AG10803 (cell line): ENCODE data around the gene AREG.
A peak's percentile ranks its signal among the peaks of the same experiment; 100 is the strongest.

ENCODE experiments used
- DNase-seq: peaks from one replicate; pipeline ENCODE4 v3.0.0; 2010; ENCODE audit warnings: low read depth
- H3K4me3 ChIP-seq: 2 replicates; pipeline ENCODE4 v1.5.1; 2011; ENCODE audit warnings: mild to moderate bottlenecking, low read length, control low read depth
- TF ChIP-seq, protein P1 (sequence below): conservative IDR thresholded peaks from 2 replicates; pipeline ENCODE4 v1.5.1; 2011; ENCODE audit warnings: mild to moderate bottlenecking, low read length, control low read depth, inconsistent platforms

The AREG gene

GRCh38 chr4:74463123-74463522 is 18.2 kb downstream of the AREG start:
- TF ChIP-seq, protein P1, sequence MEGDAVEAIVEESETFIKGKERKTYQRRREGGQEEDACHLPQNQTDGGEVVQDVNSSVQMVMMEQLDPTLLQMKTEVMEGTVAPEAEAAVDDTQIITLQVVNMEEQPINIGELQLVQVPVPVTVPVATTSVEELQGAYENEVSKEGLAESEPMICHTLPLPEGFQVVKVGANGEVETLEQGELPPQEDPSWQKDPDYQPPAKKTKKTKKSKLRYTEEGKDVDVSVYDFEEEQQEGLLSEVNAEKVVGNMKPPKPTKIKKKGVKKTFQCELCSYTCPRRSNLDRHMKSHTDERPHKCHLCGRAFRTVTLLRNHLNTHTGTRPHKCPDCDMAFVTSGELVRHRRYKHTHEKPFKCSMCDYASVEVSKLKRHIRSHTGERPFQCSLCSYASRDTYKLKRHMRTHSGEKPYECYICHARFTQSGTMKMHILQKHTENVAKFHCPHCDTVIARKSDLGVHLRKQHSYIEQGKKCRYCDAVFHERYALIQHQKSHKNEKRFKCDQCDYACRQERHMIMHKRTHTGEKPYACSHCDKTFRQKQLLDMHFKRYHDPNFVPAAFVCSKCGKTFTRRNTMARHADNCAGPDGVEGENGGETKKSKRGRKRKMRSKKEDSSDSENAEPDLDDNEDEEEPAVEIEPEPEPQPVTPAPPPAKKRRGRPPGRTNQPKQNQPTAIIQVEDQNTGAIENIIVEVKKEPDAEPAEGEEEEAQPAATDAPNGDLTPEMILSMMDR = no peak
- no peak for DNase-seq
- no peak overlapping the region for H3K4me3 ChIP-seq

DNA sequence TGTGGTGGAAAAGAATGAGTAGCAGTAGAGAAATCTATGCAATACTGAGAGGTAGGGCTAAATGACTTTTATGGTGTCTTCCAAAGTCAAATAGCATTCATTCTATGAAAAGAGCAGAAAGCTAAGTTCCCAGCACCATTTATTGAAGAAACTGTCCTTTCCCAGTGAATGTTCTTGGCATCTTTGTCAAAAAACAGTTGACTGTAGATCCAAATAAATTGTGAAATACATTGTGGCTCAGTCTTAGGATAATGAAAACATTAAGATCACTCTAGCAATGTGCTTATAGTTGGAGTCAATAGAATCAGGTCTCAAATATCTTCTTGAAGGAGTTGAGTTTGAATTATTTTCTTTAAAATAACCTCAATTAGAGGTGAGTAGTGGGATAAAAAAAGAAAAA is 19.4 kb downstream of the AREG start:
- no peak overlapping the region for H3K4me3 ChIP-seq
- DNase-seq = no peak
- TF ChIP-seq, protein P1 = no peak

DNA sequence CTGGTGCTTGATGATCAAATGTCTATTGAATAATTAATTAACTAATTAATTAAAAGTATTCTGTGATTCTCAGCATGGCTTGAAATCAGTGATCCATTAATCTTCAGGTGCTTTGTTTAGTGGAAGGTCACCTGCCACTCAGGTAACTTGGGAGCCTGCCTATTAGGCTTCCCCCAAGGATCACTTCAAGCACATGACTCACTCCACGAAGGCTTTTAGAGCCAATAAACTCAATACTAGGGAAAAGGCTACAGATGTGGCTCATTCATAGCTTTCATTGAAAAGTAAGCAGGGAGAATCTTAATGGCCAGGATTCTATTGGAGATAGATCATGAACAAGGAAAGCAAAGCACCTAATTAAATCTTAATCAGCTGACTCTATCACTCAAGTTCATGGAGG is 21.3 kb downstream of the AREG start:
- TF ChIP-seq, protein P1 = no peak
- DNase-seq = no peak
- no peak overlapping the region for H3K4me3 ChIP-seq

- DNase-seq = no peak
- H3K4me3 ChIP-seq = no peak overlapping the region
- TF ChIP-seq, protein P1 = no peak
Measured at GRCh38 chr4:74471264-74471663, 26.3 kb downstream of the AREG start.

DNA sequence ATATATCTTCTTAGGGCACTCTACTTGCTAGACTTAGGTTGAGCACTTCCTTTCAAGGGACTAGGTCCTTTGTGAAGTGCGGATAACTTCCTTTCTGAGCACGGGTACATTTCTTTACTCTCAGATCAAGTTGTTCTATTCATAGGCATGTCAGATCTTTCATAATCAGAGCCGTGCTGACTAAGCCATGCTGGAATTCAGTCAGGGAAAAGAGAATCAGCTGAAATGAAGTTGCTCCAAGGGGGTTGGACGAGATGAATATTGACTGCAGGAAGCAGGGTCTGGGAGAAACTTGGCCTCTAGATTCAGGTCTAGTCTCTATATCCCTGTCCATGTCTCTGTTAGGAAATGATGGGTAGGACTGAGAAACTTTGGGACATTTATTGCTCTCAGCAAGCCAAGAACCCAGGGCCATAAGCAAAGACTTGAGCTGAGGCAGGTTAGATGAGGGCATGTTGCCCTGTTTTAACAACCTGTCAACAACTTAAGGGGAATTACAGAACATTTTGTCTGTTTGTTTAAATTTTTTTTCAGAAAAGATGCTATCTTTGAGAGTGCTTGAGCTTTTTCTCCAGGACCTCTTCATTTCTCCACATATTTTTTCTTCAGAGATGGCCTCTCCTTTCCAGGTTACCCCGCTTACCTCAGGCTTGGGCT is 28.3 kb downstream of the AREG start:
- peak; percentile 73 for DNase-seq
- H3K4me3 ChIP-seq = no peak overlapping the region
- TF ChIP-seq, protein P1 = no peak

DNA sequence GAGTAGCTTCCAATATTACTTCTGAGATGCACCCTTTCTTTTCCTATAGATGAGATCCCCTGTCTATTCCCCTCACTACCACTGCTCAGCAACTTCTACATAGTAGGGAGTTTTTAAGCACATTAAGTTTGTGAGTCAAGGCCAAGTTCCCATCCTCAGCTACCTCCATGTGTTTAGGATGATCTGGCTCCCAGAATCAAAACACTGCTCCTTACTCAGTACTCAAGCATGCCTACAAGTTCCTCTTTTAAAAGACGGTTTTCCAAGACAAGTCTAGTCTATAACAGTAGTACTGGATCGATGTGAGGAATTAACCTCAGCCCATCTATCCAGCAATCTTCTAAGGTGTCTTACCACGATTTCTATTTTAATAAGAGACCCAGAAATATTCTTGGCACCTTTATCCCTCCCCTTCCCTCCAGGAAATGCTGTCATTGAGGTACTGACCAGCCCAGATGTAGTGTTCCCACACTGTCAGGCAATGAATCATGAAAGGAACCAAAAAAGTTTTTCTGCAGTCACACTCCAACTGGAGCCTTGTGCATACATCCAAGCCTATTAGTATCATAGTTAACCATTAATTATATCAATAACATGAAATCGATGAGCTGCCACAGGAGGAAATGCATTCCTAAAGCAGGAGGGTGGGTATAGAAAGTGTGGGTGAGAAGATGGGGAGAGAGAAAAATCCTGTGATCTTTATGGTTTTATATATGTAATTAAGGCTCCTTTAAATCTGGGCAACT is 29.6 kb downstream of the AREG start:
- no peak overlapping the region for H3K4me3 ChIP-seq
- DNase-seq = peak; percentile 21
- TF ChIP-seq, protein P1 = no peak

- TF ChIP-seq, protein P1 = no peak
- DNase-seq = no peak
- H3K4me3 ChIP-seq = no peak overlapping the region
Measured at GRCh38 chr4:74475091-74475800, 30.3 kb downstream of the AREG start.
